K562 (cell line): Measurements from ENCODE around the gene PCDHB3. TPM values are rescaled to one million over a fixed set of nuclear protein-coding genes. Genes with fewer than 3 reads are reported as not detected.

Experiments
- ATAC-seq: fragments of 200-7000 bp; cut with Tn5 transposase; 3 replicates; pipeline ENCODE4 v1.9.1; 2020; ENCODE audit warnings: moderate library complexity
- Bru-seq: library from RNA; stranded (reverse); fragments of 400-500 nt; gene quantifications from one replicate; lab custom pipeline; 2021; lab: Mats Ljungman, UMichigan
- BruChase-seq, 2 experiments: library from RNA; stranded (reverse); fragments of 400-500 nt; gene quantifications; one replicate each; lab custom pipeline; 2021; lab: Mats Ljungman, UMichigan
- BruUV-seq: library from RNA; stranded (reverse); fragments of 400-500 nt; replicated peaks from 2 replicates; lab custom pipeline; 2021; lab: Mats Ljungman, UMichigan
- CTCF ChIA-PET: fragments of 300-600 bp; formaldehyde crosslinking; extraction: SDS; loops from one replicate; lab custom pipeline; 2021; ENCODE audit warnings: low intra/inter-chr PET ratio; lab: Yijun Ruan, JAX
- POLR2A ChIA-PET: fragments of 300-600, 350-650 bp; sonication (Branson Sonifier 250); formaldehyde crosslinking; extraction: SDS; loops from one replicate; lab custom pipeline; 2021; ENCODE audit warnings: antibody characterized with exemption, inconsistent platforms; lab: Yijun Ruan, JAX
- DNase-seq, 4 experiments: peaks; one replicate each; pipeline versions ENCODE4 v3.0.0 to v3.0.0-alpha.2; 2011 to 2018; ENCODE audit warnings: low spot score in 3 of 4, mixed read lengths in 3 of 4; ENCODE audit errors: extremely low read depth in 1 of 4
- FAIRE-seq: peaks from 2 replicates; lab custom pipeline; 2011; peaks lifted over from hg19 to GRCh38; lab: Jason Lieb, UNC
- H2AFZ ChIP-seq: 2 replicates; pipeline ENCODE4 v1.6.0; 2011; ENCODE audit warnings: low read depth, low read length, control low read depth, inconsistent platforms
- H3K27ac ChIP-seq: fragments of 200-600 bp; 3 replicates; pipeline ENCODE4 v1.8.0; 2011; ENCODE audit warnings: low read depth, mild to moderate bottlenecking, control low read depth, inconsistent platforms, low read length, moderate library complexity, mixed read lengths; ENCODE audit errors: extremely low read depth
- H3K27me3 ChIP-seq, 2 experiments: fragments of 300-600 bp in 1 of 2; 2 replicates in 1 of 2; 3 replicates in 1 of 2; pipeline versions ENCODE4 v1.6.0 to v1.8.0; 2011; ENCODE audit warnings: inconsistent platforms in 2 of 2, low read length in 2 of 2, mild to moderate bottlenecking in 1 of 2, mixed read lengths in 1 of 2, moderate library complexity in 1 of 2; ENCODE audit not compliant: control insufficient read depth in 2 of 2, insufficient read depth in 2 of 2
- H3K36me3 ChIP-seq: fragments of 300-600 bp; 3 replicates; pipeline ENCODE4 v1.8.0; 2011; ENCODE audit warnings: mild to moderate bottlenecking, low read length, inconsistent platforms; ENCODE audit not compliant: control insufficient read depth, insufficient read depth
- H3K4me1 ChIP-seq, 2 experiments: fragments of 200-600 bp in 1 of 2; replicated peaks in 1 of 2; 2 replicates in 1 of 2; 3 replicates in 1 of 2; pipeline versions ENCODE4 v1.5.1 to v1.8.0; 2011; ENCODE audit warnings: inconsistent platforms in 2 of 2, low read length in 2 of 2, mild to moderate bottlenecking in 1 of 2, mixed read lengths in 1 of 2, moderate library complexity in 1 of 2; ENCODE audit not compliant: control insufficient read depth in 2 of 2, insufficient read depth in 2 of 2
- H3K4me2 ChIP-seq: 2 replicates; pipeline ENCODE4 v1.6.1; 2011; ENCODE audit warnings: low read length, control low read depth, inconsistent platforms, mixed read lengths; ENCODE audit not compliant: insufficient read depth
- H3K4me3 ChIP-seq: fragments of 200-600 bp; sonication (generic), shearing (Covaris generic); 2 replicates; pipeline ENCODE4 v1.5.1; 2016; ENCODE audit warnings: control low read depth, inconsistent platforms
- H3K79me2 ChIP-seq: fragments of 200-600 bp; 3 replicates; pipeline ENCODE4 v1.8.0; 2011; ENCODE audit warnings: low read length, inconsistent platforms; ENCODE audit not compliant: control insufficient read depth, insufficient read depth
- H3K9ac ChIP-seq, 2 experiments: 2 replicates each; pipeline versions ENCODE4 v1.6.0 to v1.6.1; 2011; ENCODE audit warnings: low read depth in 2 of 2, low read length in 2 of 2, control low read depth in 1 of 2, inconsistent platforms in 1 of 2, mild to moderate bottlenecking in 1 of 2, mixed read lengths in 1 of 2; ENCODE audit not compliant: insufficient read depth in 1 of 2
- H3K9me1 ChIP-seq: one replicate; pipeline ENCODE4 v1.6.0; 2011; ENCODE audit warnings: inconsistent platforms, mild to moderate bottlenecking, low read length, moderate library complexity; ENCODE audit not compliant: control insufficient read depth, insufficient read depth
- H3K9me3 ChIP-seq: replicated peaks from 2 replicates; pipeline ENCODE4 v1.5.1; 2011; ENCODE audit warnings: low read depth, low read length, inconsistent platforms; ENCODE audit not compliant: control insufficient read depth, insufficient read depth
- H4K20me1 ChIP-seq: replicated peaks from 2 replicates; pipeline ENCODE4 v1.6.1; 2011; ENCODE audit warnings: low read length, inconsistent platforms, mixed read lengths; ENCODE audit not compliant: control insufficient read depth, insufficient read depth
- EP300 ChIP-seq: IDR thresholded peaks from 2 replicates; pipeline ENCODE4 v1.6.1; 2012; ENCODE audit warnings: low read length, improper control_type of control experiment
- FIP1L1 ChIP-seq: fragments of 200-400 bp; formaldehyde crosslinking; IDR thresholded peaks from 2 replicates; pipeline ENCODE4 v1.6.1; 2018; ENCODE audit warnings: mild to moderate bottlenecking, low read depth, low read length; ENCODE audit not compliant: poor library complexity, severe bottlenecking
- GTF2E2 ChIP-seq: fragments of 200-800 bp; sonication (Bioruptor generic); IDR thresholded peaks from 2 replicates; pipeline ENCODE4 v1.6.1; 2016; ENCODE audit warnings: missing genetic modification characterization, missing compliant biosample characterization
- RAD21 ChIP-seq, 2 experiments: fragments of 250-450 bp in 1 of 2; fragments of 450-650 bp in 1 of 2; sonication (Bioruptor Pico) in 1 of 2; formaldehyde crosslinking in 1 of 2; IDR thresholded peaks in 1 of 2; conservative IDR thresholded peaks in 1 of 2; 2 replicates each; pipeline versions ENCODE4 v1.4.0 to v1.8.0; 2020 to 2022; ENCODE audit warnings: mild to moderate bottlenecking in 2 of 2, moderate library complexity in 1 of 2
- ZNF785 ChIP-seq: fragments of 250-450 bp; sonication (Bioruptor Pico); IDR thresholded peaks from 2 replicates; pipeline ENCODE4 v1.4.0; 2020; ENCODE audit warnings: mild to moderate bottlenecking
- WGBS: fragments of 100-300 bp; shearing (Covaris generic); methylation state at CpG from one replicate; pipeline ENCODE4 v1.1.6; 2016; ENCODE audit warnings: low coverage, mixed read lengths; ENCODE audit not compliant: insufficient coverage; ENCODE audit errors: missing lambda C conversion rate; 5-methylcytosine and 5-hydroxymethylcytosine counted together
- in situ Hi-C: fragments of 300-500 bp; cut with MboI; formaldehyde crosslinking; loops from 4 replicates; pipeline ENCODE4 v1.15.0; 2018; ENCODE audit warnings: inconsistent platforms, mixed read lengths
- intact Hi-C: fragments of 100-400 bp; cut with micrococcal nuclease; formaldehyde crosslinking; loops from 2 replicates; pipeline ENCODE4 v1.14.2; 2022
- long read RNA-seq, 3 experiments: library from polyadenylated mRNA in 2 of 3; library from RNA in 1 of 3; unstranded in 2 of 3; stranded (forward) in 1 of 3; transcript quantifications; one replicate each; pipeline ENCODE4 v2.0.0, GENCODE V29; 2019 to 2022
- polyA minus RNA-seq, 3 experiments: library from RNA; depleted of rRNA, polyadenylated mRNA; stranded (reverse); fragments of >200 nt; gene quantifications; 2 replicates each; pipeline ENCODE4 v1.2.3, GENCODE V29; 2011
- polyA plus RNA-seq, 8 experiments: library from polyadenylated mRNA; depleted of rRNA in 4 of 8; stranded (reverse) in 5 of 8; unstranded in 3 of 8; fragments of >200 nt; fragmentation: Nextera tagmentation in 2 of 8; fragmentation: Illumina TruSeq in 1 of 8; extraction: Ambion mirVana in 2 of 8; extraction: Trizol in 1 of 8; gene quantifications; 2 replicates each; pipeline versions ENCODE4 v1.2.1 to v1.2.3, GENCODE V29; 2011 to 2014; ENCODE audit warnings: inconsistent platforms in 1 of 8, missing spikeins in 1 of 8
- total RNA-seq, 7 experiments: library from RNA; depleted of rRNA in 6 of 7; stranded (reverse); fragments of >200 nt in 6 of 7; fragmentation: Illumina TruSeq in 2 of 7; extraction: Trizol in 2 of 7; gene quantifications; 2 replicates each; pipeline versions ENCODE4 v1.2.1 to v1.2.3, GENCODE V29; 2011 to 2021; ENCODE audit warnings: low replicate concordance in 1 of 7
- TF ChIP-seq, protein P1 (sequence below): fragments of 250-450 bp; sonication (Bioruptor Pico); IDR thresholded peaks from 2 replicates; pipeline ENCODE4 v1.5.0; 2021
- TF ChIP-seq, protein P2 (sequence below), 3 experiments: IDR thresholded peaks in 2 of 3; conservative IDR thresholded peaks in 1 of 3; 2 replicates each; pipeline ENCODE4 v1.5.1; 2011 to 2012; ENCODE audit warnings: low read length in 3 of 3, mild to moderate bottlenecking in 3 of 3, control low read depth in 2 of 3, improper control_type of control experiment in 1 of 3, inconsistent platforms in 1 of 3, low read depth in 1 of 3, mixed read lengths in 1 of 3, moderate library complexity in 1 of 3; ENCODE audit not compliant: insufficient read depth in 2 of 3

Gene PCDHB3
- total RNA-seq (2011; cell fraction: chromatin; rRNA removed; ENCODE audit: low replicate concordance), result not detected in 2 replicates
- total RNA-seq (2011; cell fraction: nucleolus; rRNA removed), result not detected in 2 replicates
- 0.07 TPM in 1 of 2 replicates, not detected in the other for total RNA-seq (2011; cell fraction: nucleoplasm; rRNA removed)
- total RNA-seq (2014; rRNA removed) (not detected in 2 replicates), total RNA-seq (2014; rRNA removed; fragmentation: Illumina TruSeq; extraction: Trizol) (not detected in 2 replicates), total RNA-seq (2015; rRNA removed; fragmentation: Illumina TruSeq; extraction: Trizol) (not detected in 2 replicates), total RNA-seq (2021) (not detected in 2 replicates), polyA plus RNA-seq (2011; rRNA removed) (not detected in 2 replicates), polyA plus RNA-seq (2014; fragmentation: Illumina TruSeq; extraction: Trizol) (not detected in 2 replicates), polyA plus RNA-seq (2014; fragmentation: Nextera tagmentation; extraction: Ambion mirVana) (not detected), polyA plus RNA-seq (2014; rRNA removed) (not detected in 2 replicates), polyA minus RNA-seq (2011; rRNA and poly(A)+ RNA removed) (not detected in 2 replicates), Bru-seq, nascent RNA (not detected), BruChase-seq, experiment 1, labeled RNA remaining after a 2-hour chase (percentile 18 among the genes with signal in this experiment), BruChase-seq, experiment 2, labeled RNA remaining after a 6-hour chase (percentile 16 among the genes with signal in this experiment)
- 0.01 TPM in 1 of 2 replicates, not detected in the other for polyA plus RNA-seq (2011; cell fraction: cytosol; rRNA removed)
- 0.04 TPM in 1 of 2 replicates, not detected in the other for polyA plus RNA-seq (2011; cell fraction: nucleus; rRNA removed)
- 0.03 and 0.07 TPM in 2 replicates for polyA plus RNA-seq (2012)
- polyA minus RNA-seq (2011; cell fraction: cytosol; rRNA and poly(A)+ RNA removed), result not detected in 2 replicates
- 0.13 TPM in 1 of 2 replicates, not detected in the other for polyA minus RNA-seq (2011; cell fraction: nucleus; rRNA and poly(A)+ RNA removed)
- long read RNA-seq, experiment 1, result 0 reads
- long read RNA-seq, experiment 2, result 0 reads
- long read RNA-seq, experiment 3, result 0 reads

DNA sequence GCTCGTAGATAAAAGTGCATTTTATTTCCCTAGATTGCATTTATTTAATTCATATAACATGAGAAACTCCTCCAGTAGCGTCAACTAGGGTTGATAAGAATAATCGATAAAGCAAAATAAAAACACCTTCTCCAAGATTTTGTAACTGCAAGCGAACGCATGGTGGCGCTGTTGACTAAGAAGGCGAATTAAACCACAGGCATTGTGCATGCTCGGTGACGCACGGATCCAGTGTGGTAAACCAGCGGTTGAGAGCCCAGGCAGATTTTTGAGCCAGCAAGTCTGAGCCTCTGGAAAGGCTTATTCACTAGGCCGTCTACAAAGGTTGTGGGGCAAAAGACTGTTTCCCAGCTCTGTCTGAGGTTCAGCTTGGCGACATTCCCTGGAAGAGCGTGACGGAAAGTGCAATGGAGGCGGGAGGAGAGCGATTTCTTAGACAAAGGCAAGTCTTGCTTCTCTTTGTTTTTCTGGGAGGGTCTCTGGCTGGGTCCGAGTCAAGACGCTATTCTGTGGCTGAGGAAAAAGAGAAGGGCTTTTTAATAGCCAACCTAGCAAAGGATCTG, at the start of gene PCDHB3:
Gene PCDHB3, plus strand, starts transcription at position 231 of the 563 bp plus-strand sequence. Its CDS starts 177 bp downstream, at position 408.
- Histone ChIP-seq H3K4me1 (no peaks in the 10 kb centered on the region), H3K36me3 (no peaks in the 10 kb centered on the region), H3K9ac (no peak within 1 kb of the TSS), H3K27me3 (no peaks in the 10 kb centered on the region), H3K9me1 (no peaks in the 10 kb centered on the region), H3K9me3 (no peaks in the 10 kb centered on the region), H3K27ac (no peak within 1 kb of the TSS), H4K20me1 (no peaks in the 10 kb centered on the region), H3K4me3 (no peak within 1 kb of the TSS), H3K79me2 (no peaks in the 10 kb centered on the region), H2AFZ (no peak within 1 kb of the TSS), H3K4me2 (no peak within 1 kb of the TSS)
- BruUV-seq, result no TSS peak
- in situ Hi-C loops, result no loop called here
- no peak for TF ChIP-seq EP300
- TF ChIP-seq, protein P1, sequence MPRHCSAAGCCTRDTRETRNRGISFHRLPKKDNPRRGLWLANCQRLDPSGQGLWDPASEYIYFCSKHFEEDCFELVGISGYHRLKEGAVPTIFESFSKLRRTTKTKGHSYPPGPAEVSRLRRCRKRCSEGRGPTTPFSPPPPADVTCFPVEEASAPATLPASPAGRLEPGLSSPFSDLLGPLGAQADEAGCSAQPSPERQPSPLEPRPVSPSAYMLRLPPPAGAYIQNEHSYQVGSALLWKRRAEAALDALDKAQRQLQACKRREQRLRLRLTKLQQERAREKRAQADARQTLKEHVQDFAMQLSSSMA, result no peak
- 0 out of 4 replicates have a peak, but pooled peaks of 1 of the 2 experiments have one; percentile 7 for TF ChIP-seq RAD21 (CRISPR knock-in tag; conservative IDR thresholded peaks at IDR 0.05 in 1 of 2, IDR thresholded peaks at IDR 0.05 in 1 of 2)
- TF ChIP-seq FIP1L1, result no peak
- no peak for TF ChIP-seq ZNF785 (CRISPR knock-in tag)
- TF ChIP-seq, protein P2, sequence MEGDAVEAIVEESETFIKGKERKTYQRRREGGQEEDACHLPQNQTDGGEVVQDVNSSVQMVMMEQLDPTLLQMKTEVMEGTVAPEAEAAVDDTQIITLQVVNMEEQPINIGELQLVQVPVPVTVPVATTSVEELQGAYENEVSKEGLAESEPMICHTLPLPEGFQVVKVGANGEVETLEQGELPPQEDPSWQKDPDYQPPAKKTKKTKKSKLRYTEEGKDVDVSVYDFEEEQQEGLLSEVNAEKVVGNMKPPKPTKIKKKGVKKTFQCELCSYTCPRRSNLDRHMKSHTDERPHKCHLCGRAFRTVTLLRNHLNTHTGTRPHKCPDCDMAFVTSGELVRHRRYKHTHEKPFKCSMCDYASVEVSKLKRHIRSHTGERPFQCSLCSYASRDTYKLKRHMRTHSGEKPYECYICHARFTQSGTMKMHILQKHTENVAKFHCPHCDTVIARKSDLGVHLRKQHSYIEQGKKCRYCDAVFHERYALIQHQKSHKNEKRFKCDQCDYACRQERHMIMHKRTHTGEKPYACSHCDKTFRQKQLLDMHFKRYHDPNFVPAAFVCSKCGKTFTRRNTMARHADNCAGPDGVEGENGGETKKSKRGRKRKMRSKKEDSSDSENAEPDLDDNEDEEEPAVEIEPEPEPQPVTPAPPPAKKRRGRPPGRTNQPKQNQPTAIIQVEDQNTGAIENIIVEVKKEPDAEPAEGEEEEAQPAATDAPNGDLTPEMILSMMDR (IDR thresholded peaks at IDR 0.05 in 2 of 3, conservative IDR thresholded peaks at IDR 0.05 in 1 of 3; ENCODE audit: insufficient read depth in 2 of 3, low read depth in 1 of 3, low read length in 3 of 3), result peak; percentile 42 to 65 (median 52)
- TF ChIP-seq GTF2E2 (tag), result no peak
- ChIA-PET CTCF (no interaction called here), POLR2A (interaction anchor here (0.7 kb wide), 1 partner anchor 14 kb away, joined by 3 read pairs; no protein-coding TSS in a partner anchor)
- 9% methylated on average over 19 of the region's 19 CpGs for WGBS
- intact Hi-C loops, result no loop called here
- peak; percentile 71 for FAIRE-seq
- peak; percentile 75 for ATAC-seq
- peak; percentile 23 to 48 (median 41) for DNase-seq
